GM23338 (cell line): Measurements from ENCODE around the gene C6orf136. TPM values are rescaled to one million over a fixed set of nuclear protein-coding genes. Genes with fewer than 3 reads are reported as not detected.

ENCODE experiments used
- CREB1 ChIP-seq: fragments of 250-450 bp; sonication (Bioruptor Pico); IDR thresholded peaks from 2 replicates; pipeline ENCODE4 v1.5.0; 2020; ENCODE audit warnings: low read depth, mild to moderate bottlenecking, moderate library complexity
- ETS1 ChIP-seq: IDR thresholded peaks from 2 replicates; pipeline ENCODE4 v1.6.1; 2016; ENCODE audit warnings: antibody characterized with exemption
- EZH2 ChIP-seq: fragments of 200-600 bp; sonication (generic); IDR thresholded peaks from one replicate; pipeline ENCODE4 v1.8.0; 2017; ENCODE audit warnings: antibody characterized with exemption, mild to moderate bottlenecking, low read depth; ENCODE audit not compliant: unreplicated experiment
- NANOG ChIP-seq: IDR thresholded peaks from 2 replicates; pipeline ENCODE4 v1.6.1; 2016; ENCODE audit warnings: antibody characterized with exemption, borderline replicate concordance
- POLR2AphosphoS5 ChIP-seq: IDR thresholded peaks from 2 replicates; pipeline ENCODE4 v1.6.1; 2016; ENCODE audit warnings: antibody characterized with exemption, low read depth
- REST ChIP-seq: IDR thresholded peaks from one replicate; pipeline ENCODE4 v1.6.1; 2018; ENCODE audit warnings: antibody characterized with exemption; ENCODE audit not compliant: unreplicated experiment
- STAT1 ChIP-seq: IDR thresholded peaks from one replicate; pipeline ENCODE4 v1.6.1; 2016; ENCODE audit warnings: antibody characterized with exemption; ENCODE audit not compliant: unreplicated experiment
- ZNF114 ChIP-seq: fragments of 250-450 bp; sonication (Bioruptor Pico); IDR thresholded peaks from 2 replicates; pipeline ENCODE4 v1.5.0; 2020; ENCODE audit warnings: mild to moderate bottlenecking, moderate library complexity
- ZNF462 ChIP-seq: fragments of 250-450 bp; sonication (Bioruptor Pico); IDR thresholded peaks from 2 replicates; pipeline ENCODE4 v1.5.0; 2020; ENCODE audit warnings: mild to moderate bottlenecking, moderate library complexity
- polyA plus RNA-seq: library from polyadenylated mRNA; unstranded; fragments of >200 nt; fragmentation: Nextera tagmentation; extraction: Ambion mirVana; gene quantifications from 2 replicates; pipeline ENCODE4 v1.2.1, GENCODE V29; 2016
- total RNA-seq: library from RNA; depleted of rRNA; stranded (reverse); fragments of >200 nt; shearing (Covaris generic); gene quantifications from 2 replicates; pipeline ENCODE4 v1.2.3, GENCODE V29; 2014

The C6orf136 gene
- total and polyA plus RNA-seq, 2 experiments from 2014 or later = 12.5 to 27.5 TPM

- TF ChIP-seq ZNF462 (CRISPR knock-in tag) = no peak
- TF ChIP-seq STAT1 = no peak
- no peak for TF ChIP-seq POLR2AphosphoS5
- TF ChIP-seq CREB1 (CRISPR knock-in tag) = no peak
- TF ChIP-seq NANOG = no peak
- no peak for TF ChIP-seq ZNF114 (CRISPR knock-in tag)
- TF ChIP-seq ETS1 = no peak
- TF ChIP-seq REST = no peak
- TF ChIP-seq EZH2 = no peak
Measured at GRCh38 chr6:30613251-30614043, 33.5 kb upstream of the C6orf136 start (continued).
